PC-9 (cell line): Measurements from ENCODE around the gene RBM26. TPM values are rescaled to one million over a fixed set of nuclear protein-coding genes. Genes with fewer than 3 reads are reported as not detected.

Experiments
- BruUV-seq: library from RNA; stranded (reverse); fragments of 400-500 nt; replicated peaks from 2 replicates; lab custom pipeline; 2021; lab: Mats Ljungman, UMichigan
- CTCF ChIA-PET: fragments of 300-600 bp; sonication (Branson Sonifier 250); formaldehyde crosslinking; loops from one replicate; lab custom pipeline; 2022; ENCODE audit warnings: antibody characterized with exemption; lab: Charles Lee
- POLR2A ChIA-PET: fragments of 300-600 bp; sonication (Branson Sonifier 250); formaldehyde crosslinking; loops from one replicate; lab custom pipeline; 2022; ENCODE audit warnings: antibody characterized with exemption; ENCODE audit not compliant: unreplicated experiment; lab: Charles Lee
- DNase-seq, 2 experiments: peaks; one replicate each; pipeline versions ENCODE4 v3.0.0 to v3.0.0-alpha.2; 2015 to 2022; ENCODE audit warnings: mixed read lengths in 1 of 2
- H2AFZ ChIP-seq: fragments of 200-600 bp; sonication (generic); 2 replicates; pipeline ENCODE4 v1.8.1; 2017; ENCODE audit warnings: antibody characterized with exemption
- H3F3A ChIP-seq: fragments of 200-600 bp; sonication (generic); 2 replicates; pipeline ENCODE4 v1.8.1; 2017; ENCODE audit warnings: antibody characterized with exemption, mild to moderate bottlenecking, low read depth; ENCODE audit not compliant: insufficient read depth
- H3K27ac ChIP-seq: fragments of 200-600 bp; sonication (generic); 2 replicates; pipeline ENCODE4 v1.6.1; 2016; ENCODE audit warnings: mixed run types
- H3K27me3 ChIP-seq: fragments of 200-600 bp; sonication (generic); 2 replicates; pipeline ENCODE4 v1.6.1; 2016; ENCODE audit warnings: low read depth, mixed run types; ENCODE audit not compliant: insufficient read depth
- H3K36me3 ChIP-seq: fragments of 200-600 bp; sonication (generic); 2 replicates; pipeline ENCODE4 v1.6.1; 2016; ENCODE audit warnings: low read depth, mixed run types
- H3K4me1 ChIP-seq: fragments of 200-600 bp; sonication (generic); replicated peaks from 2 replicates; pipeline ENCODE4 v1.6.1; 2016; ENCODE audit warnings: mixed run types; ENCODE audit not compliant: insufficient read depth
- H3K4me2 ChIP-seq: fragments of 200-600 bp; sonication (generic); 2 replicates; pipeline ENCODE4 v1.6.1; 2017; ENCODE audit warnings: mixed run types
- H3K4me3 ChIP-seq: fragments of 200-600 bp; sonication (generic); 2 replicates; pipeline ENCODE4 v1.6.1; 2016; ENCODE audit warnings: mixed run types
- H3K79me2 ChIP-seq: fragments of 200-600 bp; sonication (generic); 2 replicates; pipeline ENCODE4 v1.6.1; 2017; ENCODE audit warnings: low read depth, mixed run types
- H3K9me2 ChIP-seq: fragments of 200-600 bp; sonication (generic); 2 replicates; pipeline ENCODE4 v1.8.1; 2017; ENCODE audit warnings: mild to moderate bottlenecking; ENCODE audit not compliant: insufficient read depth
- H3K9me3 ChIP-seq: fragments of 200-600 bp; sonication (generic); 2 replicates; pipeline ENCODE4 v1.8.1; 2016; ENCODE audit warnings: low read depth; ENCODE audit not compliant: insufficient read depth
- H4K20me1 ChIP-seq: fragments of 200-600 bp; sonication (generic); 2 replicates; pipeline ENCODE4 v1.8.1; 2017; ENCODE audit not compliant: insufficient read depth
- EZH2 ChIP-seq: fragments of 200-600 bp; sonication (generic); IDR thresholded peaks from 2 replicates; pipeline ENCODE4 v1.8.0; 2017; ENCODE audit warnings: antibody characterized with exemption, low read depth
- intact Hi-C: fragments of 100-400 bp; cut with micrococcal nuclease; formaldehyde crosslinking; loops from one replicate; pipeline ENCODE4 v1.10.0; 2022; ENCODE audit not compliant: unreplicated experiment
- total RNA-seq: library from RNA; stranded (reverse); gene quantifications from 2 replicates; pipeline ENCODE4 v1.2.3, GENCODE V29; 2021
- TF ChIP-seq, protein P1 (sequence below): fragments of 200-600 bp; sonication (generic); conservative IDR thresholded peaks from 2 replicates; pipeline ENCODE4 v1.6.1; 2017; ENCODE audit warnings: mixed run types, antibody characterized with exemption, mild to moderate bottlenecking, moderate library complexity

The RBM26 gene
- total RNA-seq, 1 experiment from 2014 or later, result 40.4 TPM

GRCh38 chr13:79448413-79448812 lies 42.4 kb upstream of the RBM26 start:
- H3K9me2 ChIP-seq, result no peaks in the 10 kb centered on the region
- no peaks in the 10 kb centered on the region for H3K36me3 ChIP-seq
- CTCF ChIA-PET, result no interaction called here
- H3K4me3 ChIP-seq, result no peak overlapping the region
- H2AFZ ChIP-seq, result no peak overlapping the region
- TF ChIP-seq, protein P1, sequence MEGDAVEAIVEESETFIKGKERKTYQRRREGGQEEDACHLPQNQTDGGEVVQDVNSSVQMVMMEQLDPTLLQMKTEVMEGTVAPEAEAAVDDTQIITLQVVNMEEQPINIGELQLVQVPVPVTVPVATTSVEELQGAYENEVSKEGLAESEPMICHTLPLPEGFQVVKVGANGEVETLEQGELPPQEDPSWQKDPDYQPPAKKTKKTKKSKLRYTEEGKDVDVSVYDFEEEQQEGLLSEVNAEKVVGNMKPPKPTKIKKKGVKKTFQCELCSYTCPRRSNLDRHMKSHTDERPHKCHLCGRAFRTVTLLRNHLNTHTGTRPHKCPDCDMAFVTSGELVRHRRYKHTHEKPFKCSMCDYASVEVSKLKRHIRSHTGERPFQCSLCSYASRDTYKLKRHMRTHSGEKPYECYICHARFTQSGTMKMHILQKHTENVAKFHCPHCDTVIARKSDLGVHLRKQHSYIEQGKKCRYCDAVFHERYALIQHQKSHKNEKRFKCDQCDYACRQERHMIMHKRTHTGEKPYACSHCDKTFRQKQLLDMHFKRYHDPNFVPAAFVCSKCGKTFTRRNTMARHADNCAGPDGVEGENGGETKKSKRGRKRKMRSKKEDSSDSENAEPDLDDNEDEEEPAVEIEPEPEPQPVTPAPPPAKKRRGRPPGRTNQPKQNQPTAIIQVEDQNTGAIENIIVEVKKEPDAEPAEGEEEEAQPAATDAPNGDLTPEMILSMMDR, result no peak
- no peak for TF ChIP-seq EZH2
- H3K9me3 ChIP-seq, result no peaks in the 10 kb centered on the region
- POLR2A ChIA-PET, result no interaction called here
- peaks cover 9% of the 10 kb centered on the region; the same call in 1 of the 2 replicates for H3K4me1 ChIP-seq
- no peak overlapping the region for H3K4me2 ChIP-seq
- BruUV-seq, result no TSS peak
- H3K79me2 ChIP-seq, result no peaks in the 10 kb centered on the region
- H3K27me3 ChIP-seq, result no peaks in the 10 kb centered on the region
- intact Hi-C loops, result no loop called here
- DNase-seq, result no peak
- H3K27ac ChIP-seq, result no peak overlapping the region
- H4K20me1 ChIP-seq, result no peaks in the 10 kb centered on the region
- H3F3A ChIP-seq, result no peaks in the 10 kb centered on the region

DNA sequence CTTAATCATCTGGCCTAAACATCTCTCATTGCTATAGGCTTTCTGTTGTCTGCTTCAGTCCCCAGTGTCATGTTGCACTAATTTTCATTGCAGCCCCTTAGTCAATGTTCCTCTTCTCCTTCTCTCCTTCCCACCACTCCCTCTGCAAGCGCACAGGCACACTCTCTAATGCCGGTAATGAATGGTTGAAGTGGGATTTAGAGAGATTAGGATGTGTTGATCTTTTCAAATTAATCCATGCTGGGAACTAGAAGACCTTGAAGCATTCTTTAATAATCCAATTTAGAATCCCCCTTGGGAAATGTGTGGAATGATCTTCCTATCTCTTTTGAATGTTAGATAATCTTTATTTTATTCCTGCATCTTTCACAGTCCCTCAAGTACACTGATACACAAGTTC lies 41.7 kb upstream of the RBM26 start:
- H3K9me2 ChIP-seq, result no peaks in the 10 kb centered on the region
- POLR2A ChIA-PET, result no interaction called here
- intact Hi-C loops, result no loop called here
- no TSS peak for BruUV-seq
- CTCF ChIA-PET, result no interaction called here
- TF ChIP-seq, protein P1, result no peak
- no peak for TF ChIP-seq EZH2
- no peaks in the 10 kb centered on the region for H4K20me1 ChIP-seq
- H3K4me2 ChIP-seq, result no peak overlapping the region
- H3K27me3 ChIP-seq, result no peaks in the 10 kb centered on the region
- H3K9me3 ChIP-seq, result no peaks in the 10 kb centered on the region
- DNase-seq, result no peak
- no peaks in the 10 kb centered on the region for H3K79me2 ChIP-seq
- no peaks in the 10 kb centered on the region for H3F3A ChIP-seq
- H3K36me3 ChIP-seq, result no peaks in the 10 kb centered on the region
- peaks cover 9% of the 10 kb centered on the region; the same call in 1 of the 2 replicates for H3K4me1 ChIP-seq
- H3K4me3 ChIP-seq, result no peak overlapping the region
- no peak overlapping the region for H3K27ac ChIP-seq
- no peak overlapping the region for H2AFZ ChIP-seq

- Histone ChIP-seq H3K9me3 (no peaks in the 10 kb centered on the region), H4K20me1 (no peaks in the 10 kb centered on the region), H3K4me1 (peaks cover 13% of the 10 kb centered on the region), H3K36me3 (no peaks in the 10 kb centered on the region), H2AFZ (no peak overlapping the region), H3K4me3 (no peak overlapping the region), H3K79me2 (no peaks in the 10 kb centered on the region), H3K27me3 (no peaks in the 10 kb centered on the region), H3K9me2 (no peaks in the 10 kb centered on the region), H3K27ac (no peak overlapping the region), H3F3A (peaks cover 5% of the 10 kb centered on the region), H3K4me2 (no peak overlapping the region)
- no peak for TF ChIP-seq EZH2
- ChIA-PET CTCF (no interaction called here), POLR2A (no interaction called here)
- intact Hi-C loops, result no loop called here
- DNase-seq, result no peak
- BruUV-seq, result no TSS peak
Measured at GRCh38 chr13:79447141-79447540, 41.1 kb upstream of the RBM26 start.
